Adrenal gland (tissue), 5 donors: Measurements from ENCODE around the gene CAPN7.

ENCODE experiments used
- CTCF ChIP-seq, 6 experiments: fragments of 450-650 bp in 4 of 6; fragments of 200-600 bp in 2 of 6; sonication (generic) in 1 of 6; IDR thresholded peaks; 1 replicate in 5 of 6; 2 replicates in 1 of 6; pipeline versions ENCODE4 v1.5.1 to v1.8.0; 2016 to 2021; ENCODE audit warnings: antibody characterized with exemption in 6 of 6, mild to moderate bottlenecking in 2 of 6, moderate library complexity in 1 of 6
- POLR2A ChIP-seq, 2 donors: fragments of 450-650 bp; IDR thresholded peaks; one replicate each; pipeline ENCODE4 v1.6.1; 2017; ENCODE audit warnings: antibody characterized with exemption in 2 of 2, mild to moderate bottlenecking in 2 of 2, moderate library complexity in 1 of 2
- donor health status: DM: no; HTN: no; CAD: no.

DNA sequence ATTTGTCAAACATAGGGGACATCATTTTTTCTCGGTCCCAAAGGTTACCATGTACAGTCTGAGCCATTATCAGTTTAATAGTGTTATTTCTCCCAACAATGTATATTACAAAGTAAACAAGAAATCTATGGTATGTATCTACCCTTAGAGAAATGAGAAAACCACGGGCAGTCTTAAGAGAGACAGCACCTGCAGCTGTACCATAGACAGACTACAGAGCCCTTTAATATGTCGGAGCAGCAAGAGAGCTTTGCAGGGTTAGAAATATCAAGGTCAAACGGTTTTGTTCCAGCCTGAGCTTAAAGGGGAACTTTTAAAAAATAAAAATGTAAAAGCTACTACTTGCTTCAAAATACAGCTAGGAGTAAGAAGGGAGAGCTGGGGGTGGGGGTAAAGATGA is 73.2 kb downstream of the CAPN7 start:
- no peak for TF ChIP-seq CTCF (IDR thresholded peaks at IDR 0.05)
- TF ChIP-seq POLR2A (IDR thresholded peaks at IDR 0.05), result no peak
